Breast epithelium (tissue), 3 donors: Measurements from ENCODE around the gene NEURL3.

Experiments used
- CTCF ChIP-seq, 3 donors: fragments of 450-650 bp; IDR thresholded peaks; one replicate each; pipeline ENCODE4 v1.5.1; 2016 to 2017; ENCODE audit warnings: antibody characterized with exemption in 3 of 3, mild to moderate bottlenecking in 3 of 3, moderate library complexity in 3 of 3
- POLR2AphosphoS5 ChIP-seq, 3 donors: sonication (generic); formaldehyde crosslinking; IDR thresholded peaks; one replicate each; pipeline ENCODE4 v1.6.1; 2017; ENCODE audit warnings: antibody characterized with exemption in 3 of 3

- no peak for TF ChIP-seq CTCF (IDR thresholded peaks at IDR 0.05)
- no peak for TF ChIP-seq POLR2AphosphoS5 (IDR thresholded peaks at IDR 0.05)
These were observed 13.2 kb downstream of the NEURL3 start for GRCh38 chr2:96491860-96492497.
